ENCODE data around the gene UBE2G2. TPM values are rescaled to one million over a fixed set of nuclear protein-coding genes. Genes with fewer than 3 reads are reported as not detected.

Gene UBE2G2
- 45.9 TPM for total RNA-seq
- polyA plus RNA-seq (ENCODE audit: insufficient read depth in 1 of 8, insufficient read length in 8 of 8, low replicate concordance in 1 of 8) = 100 to 1,000 TPM in 1 of 8 donors, 10 to 100 TPM in 7; 55.6 to 106 (median 70.5) TPM
- long read RNA-seq, donor 1, full-length matches to known transcripts = 8 of 8 reads
- long read RNA-seq, donor 1, partial matches to known transcripts = 0 of 8 reads
- long read RNA-seq, donor 1, other reads (novel, unspliced or antisense) = 0 of 8 reads
- long read RNA-seq, donor 2, partial matches to known transcripts = 0 of 1 reads
- long read RNA-seq, donor 2, other reads (novel, unspliced or antisense) = 0 of 1 reads
- long read RNA-seq, donor 3, full-length matches to known transcripts = 28 of 28 reads
- long read RNA-seq, donor 3, partial matches to known transcripts = 0 of 28 reads
- long read RNA-seq, donor 3, other reads (novel, unspliced or antisense) = 0 of 28 reads
- long read RNA-seq, donor 4, transcript UBE2G2-202 (6 exons, 3,566 nt) = major isoform, 12 of 16 reads
- long read RNA-seq, donor 4, partial matches to known transcripts = 0 of 16 reads
- long read RNA-seq, donor 4, other reads (novel, unspliced or antisense) = 0 of 16 reads
- long read RNA-seq, donor 5, full-length matches to known transcripts = 38 of 38 reads
- long read RNA-seq, donor 5, partial matches to known transcripts = 0 of 38 reads
- long read RNA-seq, donor 5, other reads (novel, unspliced or antisense) = 0 of 38 reads
- long read RNA-seq, donor 6, full-length matches to known transcripts = 52 of 52 reads
- long read RNA-seq, donor 6, partial matches to known transcripts = 0 of 52 reads
- long read RNA-seq, donor 6, other reads (novel, unspliced or antisense) = 0 of 52 reads
- long read RNA-seq, donor 7, full-length matches to known transcripts = 13 of 13 reads
- long read RNA-seq, donor 7, partial matches to known transcripts = 0 of 13 reads
- long read RNA-seq, donor 7, other reads (novel, unspliced or antisense) = 0 of 13 reads
- long read RNA-seq, donor 8, transcript UBE2G2-202 (6 exons, 3,566 nt) = major isoform, 8 of 13 reads
- long read RNA-seq, donor 8, partial matches to known transcripts = 0 of 13 reads
- long read RNA-seq, donor 8, other reads (novel, unspliced or antisense) = 0 of 13 reads
- long read RNA-seq, donor 9, full-length matches to known transcripts = 14 of 14 reads
- long read RNA-seq, donor 9, partial matches to known transcripts = 0 of 14 reads
- long read RNA-seq, donor 9, other reads (novel, unspliced or antisense) = 0 of 14 reads
- long read RNA-seq, donor 10, full-length matches to known transcripts = 20 of 20 reads
- long read RNA-seq, donor 10, partial matches to known transcripts = 0 of 20 reads
- long read RNA-seq, donor 10, other reads (novel, unspliced or antisense) = 0 of 20 reads
- long read RNA-seq, donor 11, full-length matches to known transcripts = 19 of 19 reads
- long read RNA-seq, donor 11, partial matches to known transcripts = 0 of 19 reads
- long read RNA-seq, donor 11, other reads (novel, unspliced or antisense) = 0 of 19 reads

GRCh38 chr21:44801468-44802395 is at the start of gene UBE2G2:
UBE2G2 (minus strand) TSS chr21:44801820; CDS start chr21:44801748, 72 bp downstream.
- peak; percentile 90 for DNase-seq
- Histone ChIP-seq H3K27me3 (ENCODE audit: control insufficient read depth, insufficient read depth, low read length) (no peaks in the 10 kb centered on the region), H3K36me3 (ENCODE audit: control insufficient read depth, insufficient read depth, low read length) (peaks cover 29% of the 10 kb centered on the region), H3K4me3 (ENCODE audit: low read length) (peak within 1 kb of the TSS; percentile 80), H3K27ac (ENCODE audit: low read length) (peak within 1 kb of the TSS; percentile 48), H3K4me1 (ENCODE audit: control insufficient read depth, insufficient read depth, low read length) (peaks cover 21% of the 10 kb centered on the region), H3K9me3 (replicated peaks; ENCODE audit: control insufficient read depth, low read depth, low read length) (no peaks in the 10 kb centered on the region)
- WGBS (ENCODE audit: insufficient coverage) = under 1% methylated on average over 97 of the region's 97 CpGs

- Histone ChIP-seq H3K36me3 (ENCODE audit: control insufficient read depth, insufficient read depth, low read length) (peaks cover 68% of the 10 kb centered on the region), H3K9me3 (replicated peaks; ENCODE audit: control insufficient read depth, low read depth, low read length) (no peaks in the 10 kb centered on the region), H3K27ac (ENCODE audit: low read length) (no peak overlapping the region), H3K4me1 (ENCODE audit: control insufficient read depth, insufficient read depth, low read length) (peaks cover 11% of the 10 kb centered on the region), H3K27me3 (ENCODE audit: control insufficient read depth, insufficient read depth, low read length) (peaks cover 4% of the 10 kb centered on the region), H3K4me3 (ENCODE audit: low read length) (no peak overlapping the region)
- DNase-seq = no peak
- 87% methylated on average over 26 of the region's 26 CpGs for WGBS (ENCODE audit: insufficient coverage)
Observed at GRCh38 chr21:44850905-44851657, 49.5 kb upstream of the UBE2G2 start.

- 83% methylated on average over 15 of the region's 20 CpGs for WGBS (ENCODE audit: insufficient coverage)
- no peak for DNase-seq
- Histone ChIP-seq H3K9me3 (replicated peaks; ENCODE audit: control insufficient read depth, low read depth, low read length) (no peaks in the 10 kb centered on the region), H3K27ac (ENCODE audit: low read length) (no peak overlapping the region), H3K36me3 (ENCODE audit: control insufficient read depth, insufficient read depth, low read length) (peaks cover 60% of the 10 kb centered on the region), H3K4me3 (ENCODE audit: low read length) (no peak overlapping the region), H3K27me3 (ENCODE audit: control insufficient read depth, insufficient read depth, low read length) (peaks cover 7% of the 10 kb centered on the region), H3K4me1 (ENCODE audit: control insufficient read depth, insufficient read depth, low read length) (peaks cover 18% of the 10 kb centered on the region)
Observed at GRCh38 chr21:44850208-44850800, 48.7 kb upstream of the UBE2G2 start.

GRCh38 chr21:44849616-44850130 is 48.1 kb upstream of the UBE2G2 start:
- Histone ChIP-seq H3K36me3 (ENCODE audit: control insufficient read depth, insufficient read depth, low read length) (peaks cover 54% of the 10 kb centered on the region), H3K4me3 (ENCODE audit: low read length) (no peak overlapping the region), H3K9me3 (replicated peaks; ENCODE audit: control insufficient read depth, low read depth, low read length) (no peaks in the 10 kb centered on the region), H3K4me1 (ENCODE audit: control insufficient read depth, insufficient read depth, low read length) (peaks cover 20% of the 10 kb centered on the region), H3K27ac (ENCODE audit: low read length) (no peak overlapping the region), H3K27me3 (ENCODE audit: control insufficient read depth, insufficient read depth, low read length) (peaks cover 7% of the 10 kb centered on the region)
- DNase-seq = no peak
- WGBS (ENCODE audit: insufficient coverage) = 91% methylated on average over 9 of the region's 12 CpGs

- Histone ChIP-seq H3K27me3 (ENCODE audit: control insufficient read depth, insufficient read depth, low read length) (peaks cover 11% of the 10 kb centered on the region), H3K4me3 (ENCODE audit: low read length) (no peak overlapping the region), H3K36me3 (ENCODE audit: control insufficient read depth, insufficient read depth, low read length) (peaks cover 47% of the 10 kb centered on the region), H3K4me1 (ENCODE audit: control insufficient read depth, insufficient read depth, low read length) (peaks cover 20% of the 10 kb centered on the region), H3K9me3 (replicated peaks; ENCODE audit: control insufficient read depth, low read depth, low read length) (no peaks in the 10 kb centered on the region), H3K27ac (ENCODE audit: low read length) (no peak overlapping the region)
- WGBS (ENCODE audit: insufficient coverage) = 90% methylated on average over 32 of the region's 36 CpGs
- DNase-seq = no peak
Observed at GRCh38 chr21:44848821-44849521, 47.4 kb upstream of the UBE2G2 start.

- Histone ChIP-seq H3K4me3 (ENCODE audit: low read length) (no peak overlapping the region), H3K4me1 (ENCODE audit: control insufficient read depth, insufficient read depth, low read length) (peaks cover 20% of the 10 kb centered on the region), H3K27ac (ENCODE audit: low read length) (no peak overlapping the region), H3K9me3 (replicated peaks; ENCODE audit: control insufficient read depth, low read depth, low read length) (no peaks in the 10 kb centered on the region), H3K27me3 (ENCODE audit: control insufficient read depth, insufficient read depth, low read length) (peaks cover 21% of the 10 kb centered on the region), H3K36me3 (ENCODE audit: control insufficient read depth, insufficient read depth, low read length) (peaks cover 35% of the 10 kb centered on the region)
- DNase-seq = no peak
- 78% methylated on average over 23 of the region's 24 CpGs for WGBS (ENCODE audit: insufficient coverage)
Observed at GRCh38 chr21:44847261-44848056, 45.8 kb upstream of the UBE2G2 start.

GRCh38 chr21:44846485-44847260 is 45.1 kb upstream of the UBE2G2 start:
- DNase-seq = peak; percentile 75
- 40% methylated on average over 21 of the region's 27 CpGs for WGBS (ENCODE audit: insufficient coverage)
- H3K27ac ChIP-seq (ENCODE audit: low read length) = no peak overlapping the region
- peaks cover 31% of the 10 kb centered on the region for H3K36me3 ChIP-seq (ENCODE audit: control insufficient read depth, insufficient read depth, low read length)
- H3K9me3 ChIP-seq (replicated peaks; ENCODE audit: control insufficient read depth, low read depth, low read length) = no peaks in the 10 kb centered on the region
- no peak overlapping the region for H3K4me3 ChIP-seq (ENCODE audit: low read length)
- H3K4me1 ChIP-seq (ENCODE audit: control insufficient read depth, insufficient read depth, low read length) = peaks cover 20% of the 10 kb centered on the region
- H3K27me3 ChIP-seq (ENCODE audit: control insufficient read depth, insufficient read depth, low read length) = peaks cover 21% of the 10 kb centered on the region
